Retinal pigment epithelial cell (primary cell): ENCODE results near the gene CIB4.

ENCODE experiments used
- DNase-seq: peaks from one replicate; pipeline ENCODE4 v3.0.0-alpha.2; 2010; ENCODE audit warnings: low read depth
- H3K4me3 ChIP-seq: 2 replicates; pipeline ENCODE4 v1.5.1; 2011; ENCODE audit warnings: mild to moderate bottlenecking, low read length, control low read depth, moderate library complexity
- CTCF ChIP-seq: conservative IDR thresholded peaks from 2 replicates; pipeline ENCODE4 v1.5.1; 2011; ENCODE audit warnings: low read depth, low read length, control low read depth, inconsistent platforms

The CIB4 gene

GRCh38 chr2:26644188-26644835 is 3.1 kb upstream of the CIB4 start:
- H3K4me3 ChIP-seq, result no peak overlapping the region
- TF ChIP-seq CTCF, result no peak
- DNase-seq, result no peak

DNA sequence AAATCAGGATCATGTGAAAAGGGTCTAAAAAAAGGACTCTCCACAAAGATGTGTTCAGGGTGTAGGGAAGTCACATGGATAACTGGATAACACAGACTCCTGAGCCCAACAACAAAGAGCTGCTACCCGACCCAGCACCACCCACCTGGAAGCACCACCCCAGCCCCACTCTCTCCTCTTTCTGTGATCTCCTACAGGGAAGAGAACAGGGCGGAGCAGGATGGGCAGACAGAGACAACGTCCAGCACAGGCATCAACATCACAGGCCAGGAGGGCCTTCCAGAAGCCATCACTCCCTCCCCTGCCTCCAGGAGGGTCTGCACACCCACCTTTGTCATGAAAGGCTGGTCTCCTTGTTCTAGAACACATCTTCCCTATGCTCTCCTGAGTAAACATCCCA is 1.3 kb upstream of the CIB4 start:
- H3K4me3 ChIP-seq, result no peak overlapping the region
- TF ChIP-seq CTCF, result no peak
- no peak for DNase-seq

DNA sequence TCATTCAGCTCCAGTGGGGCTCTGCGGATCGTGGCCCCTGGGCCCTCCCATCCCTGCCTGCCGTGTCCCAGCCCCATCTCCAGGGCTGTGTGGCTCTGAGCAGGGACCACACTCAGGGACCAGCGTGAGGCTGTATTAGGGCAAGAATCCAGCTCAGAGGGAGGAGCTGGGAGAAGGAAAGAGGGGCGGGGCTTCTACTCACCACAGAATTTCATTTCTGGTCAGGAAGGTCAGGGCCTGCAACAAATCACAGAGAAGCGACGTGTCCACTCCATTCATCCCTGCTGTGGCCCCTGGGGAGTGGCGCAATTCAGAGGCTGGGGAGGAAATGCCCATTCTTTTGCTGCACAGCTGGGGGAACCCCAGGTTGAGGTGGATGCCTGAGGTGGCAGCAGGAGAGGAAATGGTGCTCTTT is 828 bp downstream of the CIB4 start:
- H3K4me3 ChIP-seq, result no peak overlapping the region
- no peak for TF ChIP-seq CTCF
- DNase-seq, result no peak

DNA sequence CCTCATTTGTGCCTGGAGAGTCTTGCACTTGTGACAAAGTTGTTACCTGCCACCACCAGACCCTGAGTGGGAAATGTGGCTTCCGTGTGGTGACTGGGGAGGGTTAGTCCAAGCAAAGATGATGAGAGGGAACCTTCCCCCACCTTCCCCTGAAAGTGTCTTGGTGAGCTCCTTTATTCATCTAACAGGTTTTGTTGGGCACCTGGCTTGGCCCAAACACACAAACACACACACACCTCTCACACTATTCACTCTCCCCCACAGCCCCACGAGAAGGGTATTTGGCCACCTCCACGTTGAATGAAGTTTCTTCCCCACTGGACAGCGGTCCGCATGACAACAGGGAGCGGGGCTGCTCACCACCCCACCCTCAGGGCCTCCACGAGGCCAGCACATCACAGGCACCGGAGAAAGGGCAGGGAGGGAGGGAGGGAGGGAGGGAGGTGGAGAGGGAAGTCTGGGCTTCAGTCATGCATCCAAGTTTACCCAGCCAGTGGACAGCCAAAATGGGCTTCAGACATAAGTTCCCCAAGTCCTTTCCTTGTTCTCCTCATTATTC is 1.4 kb downstream of the CIB4 start:
- DNase-seq, result no peak
- no peak overlapping the region for H3K4me3 ChIP-seq
- no peak for TF ChIP-seq CTCF

DNA sequence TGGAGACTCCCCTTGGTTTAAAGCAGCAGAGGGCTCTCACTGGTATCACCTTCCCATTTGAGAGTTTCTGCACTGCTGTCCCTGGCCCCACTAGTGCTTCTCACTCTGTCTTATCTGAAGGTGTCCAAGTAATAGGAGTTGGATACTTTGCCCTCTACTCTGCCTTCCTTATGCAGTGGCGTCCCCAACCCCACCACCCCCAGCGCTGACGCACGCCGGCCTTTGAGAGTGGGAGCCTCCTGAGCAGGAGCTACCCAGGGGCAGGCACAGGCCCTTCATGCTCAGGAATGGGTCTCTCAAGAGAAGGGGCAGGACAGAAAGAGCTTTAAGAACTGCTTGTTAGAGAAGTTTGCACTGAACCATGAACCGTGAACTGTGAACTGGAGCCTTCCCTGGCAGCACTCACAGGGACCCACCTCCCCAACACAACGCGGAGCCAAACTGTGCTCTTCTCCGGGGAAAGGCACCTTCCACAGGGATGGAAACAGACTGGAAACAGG is 3.3 kb downstream of the CIB4 start:
- DNase-seq, result no peak
- no peak for TF ChIP-seq CTCF
- no peak overlapping the region for H3K4me3 ChIP-seq

DNA sequence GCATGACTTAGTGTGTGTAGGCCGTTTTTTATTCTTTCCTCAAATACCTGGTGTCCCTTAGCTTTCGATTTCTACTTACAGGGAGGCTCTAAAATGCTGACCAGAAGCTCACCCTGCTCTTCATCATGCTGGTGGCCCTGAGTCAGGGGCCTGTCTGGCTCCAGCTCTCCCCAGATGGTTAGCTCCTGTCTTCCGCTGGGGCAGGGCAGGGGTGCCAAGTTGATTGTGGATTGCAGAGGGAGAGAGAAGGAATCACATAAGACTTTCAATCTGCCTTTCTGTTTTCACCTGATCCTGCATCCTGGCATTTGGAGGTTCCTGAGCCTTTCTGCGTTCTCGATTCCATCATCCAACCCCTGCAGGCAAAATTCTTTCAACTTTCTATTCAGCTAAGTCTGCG is 4.2 kb downstream of the CIB4 start:
- DNase-seq, result no peak
- TF ChIP-seq CTCF, result no peak
- H3K4me3 ChIP-seq, result no peak overlapping the region

- TF ChIP-seq CTCF, result no peak
- no peak overlapping the region for H3K4me3 ChIP-seq
These were observed 5.8 kb downstream of the CIB4 start for GRCh38 chr2:26635401-26635800.

More at GRCh38 chr2:26635401-26635800, 5.8 kb downstream of the CIB4 start:
- DNase-seq, result no peak
